ENCODE measurements around the gene CYSRT1.
"Not testable (repeated sequence)": the region's sequence is repeated elsewhere in the genome, so short reads cannot be mapped to it uniquely, and the experiment has no call there.

Gene CYSRT1

DNA sequence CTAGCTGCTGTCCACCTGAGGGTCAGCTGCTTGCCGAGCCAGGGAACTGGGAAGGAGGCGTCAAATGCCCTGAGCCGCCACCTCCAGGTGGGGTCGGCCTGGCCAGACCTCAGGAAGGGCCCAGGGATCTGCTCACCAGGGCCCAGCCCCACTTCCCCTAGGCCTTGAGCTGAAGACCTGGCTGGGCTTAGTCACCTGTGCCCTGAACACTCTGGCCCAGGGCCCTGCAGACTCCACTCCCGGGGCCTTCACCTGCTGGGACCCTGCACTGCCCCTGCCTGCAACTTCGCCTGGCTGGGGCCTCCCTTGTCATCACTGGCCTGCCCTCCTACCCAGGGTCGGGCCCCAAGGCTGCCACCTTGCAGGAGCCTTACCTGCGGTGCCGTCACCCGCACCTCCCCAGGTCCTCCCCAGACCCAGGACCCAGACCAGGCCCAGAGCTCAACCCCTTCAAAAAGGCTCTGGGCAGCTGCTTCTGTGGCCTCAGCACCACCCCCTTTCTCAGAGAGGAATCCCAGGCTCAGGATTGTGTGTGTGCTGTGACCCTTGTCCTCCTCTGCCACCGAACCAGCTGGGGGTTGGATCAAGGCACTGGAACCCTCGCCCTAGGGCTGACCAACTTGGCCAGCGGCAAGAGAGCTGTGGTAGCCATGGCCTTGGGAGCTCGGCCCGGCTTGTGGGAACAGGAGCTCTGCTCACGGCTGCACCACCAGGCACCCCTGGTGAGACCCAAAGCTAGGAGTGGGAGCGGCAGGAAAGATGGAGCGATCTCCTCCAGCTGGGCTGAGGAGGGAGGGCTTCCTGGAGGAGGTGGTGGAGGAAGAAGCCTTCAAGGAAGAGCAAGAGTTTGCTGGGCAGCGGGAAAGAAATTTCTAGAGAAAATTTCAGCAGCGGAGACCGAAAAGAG lies 29.0 kb downstream of the CYSRT1 start:
- DNase-seq: no peak

DNA sequence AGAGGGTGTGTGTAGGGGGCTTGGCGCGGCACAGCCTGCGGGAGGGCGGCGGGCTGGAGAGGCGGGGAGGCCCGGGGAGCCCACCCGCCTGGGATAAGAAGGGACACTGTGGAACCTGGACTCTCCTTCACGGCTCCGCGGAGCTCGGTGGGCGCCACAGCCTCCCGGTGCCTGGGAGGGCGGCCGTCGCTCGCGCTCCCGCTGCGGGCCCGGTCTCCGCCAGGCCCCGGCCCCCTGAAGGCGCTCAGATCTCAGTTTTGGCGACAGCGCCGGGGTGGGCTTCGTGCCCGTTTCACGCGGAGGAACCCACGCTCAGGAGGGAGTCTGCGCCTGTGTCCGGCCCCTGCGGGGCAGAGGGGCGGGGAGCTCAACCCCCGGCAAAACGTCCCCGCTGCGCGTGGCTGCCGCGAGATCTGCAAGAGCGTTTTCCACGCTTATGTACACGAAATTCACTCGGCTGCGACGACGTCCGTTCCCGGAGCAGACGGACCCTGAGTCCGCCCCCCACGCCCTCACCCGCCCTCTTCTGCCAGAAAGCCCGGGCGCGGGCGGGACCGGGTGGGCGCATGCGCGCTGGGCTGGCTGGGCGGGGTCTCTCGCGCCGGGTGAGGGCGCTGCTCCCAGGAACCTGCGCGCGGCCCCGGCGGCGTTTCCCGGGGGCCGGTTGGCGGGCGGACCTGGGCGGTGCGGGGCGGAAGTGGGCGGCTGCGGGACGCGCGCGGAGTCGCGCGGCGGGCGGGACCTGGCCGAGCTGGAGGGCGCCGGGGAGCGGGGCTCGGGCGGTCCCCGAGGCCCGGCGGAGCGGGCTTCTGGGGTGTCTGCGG lies 29.9 kb downstream of the CYSRT1 start, which contains the start of gene NELFB:
Gene NELFB, plus strand, starts transcription at position 704 of the 824 bp plus-strand sequence.
- peak; percentile 92 to 97 (median 94) for DNase-seq

- DNase-seq: peak in 1 of 4 experiments; percentile 52
Measured at GRCh38 chr9:137255448-137256114, 30.6 kb downstream of the CYSRT1 start.

- no peak for DNase-seq
Measured at GRCh38 chr9:137256362-137256761, 31.4 kb downstream of the CYSRT1 start.

DNA sequence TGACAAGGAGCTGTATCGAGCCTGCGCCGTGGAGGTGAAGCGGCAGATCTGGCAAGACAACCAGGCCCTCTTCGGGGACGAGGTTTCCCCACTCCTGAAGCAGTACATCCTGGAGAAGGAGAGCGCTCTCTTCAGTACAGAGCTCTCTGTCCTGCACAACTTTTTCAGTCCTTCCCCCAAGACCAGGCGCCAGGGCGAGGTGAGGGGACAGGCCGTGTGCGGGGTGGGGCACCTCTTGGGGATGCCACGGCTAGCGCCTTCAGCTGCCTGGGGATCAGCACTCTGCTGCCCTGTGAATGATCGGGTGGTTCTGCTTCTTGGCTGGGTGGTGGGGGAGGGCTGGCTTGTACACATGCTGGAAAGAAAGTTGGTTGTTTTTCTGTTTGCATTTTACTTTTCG lies 31.9 kb downstream of the CYSRT1 start:
- no peak for DNase-seq

- not testable (repeated sequence) for DNase-seq
Measured at GRCh38 chr9:137262173-137262908, 37.4 kb downstream of the CYSRT1 start.

DNA sequence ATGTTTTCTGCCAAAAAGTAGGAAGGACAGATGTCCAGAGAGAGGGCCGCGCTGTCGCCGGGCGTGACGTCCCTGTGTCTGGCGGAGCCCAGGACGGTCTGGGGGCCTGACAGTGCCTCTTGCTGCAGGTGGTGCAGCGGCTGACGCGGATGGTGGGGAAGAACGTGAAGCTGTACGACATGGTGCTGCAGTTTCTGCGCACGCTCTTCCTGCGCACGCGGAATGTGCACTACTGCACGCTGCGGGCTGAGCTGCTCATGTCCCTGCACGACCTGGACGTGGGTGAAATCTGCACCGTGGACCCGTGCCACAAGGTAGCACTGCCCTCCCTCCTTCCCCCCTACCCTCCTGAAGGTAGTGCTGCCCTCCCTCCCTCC lies 37.9 kb downstream of the CYSRT1 start:
- no peak for DNase-seq

- DNase-seq: no peak
Measured at GRCh38 chr9:137263506-137263905, 38.5 kb downstream of the CYSRT1 start.

GRCh38 chr9:137264067-137264466 lies 39.1 kb downstream of the CYSRT1 start:
- DNase-seq: no peak

GRCh38 chr9:137265496-137266161 lies 40.7 kb downstream of the CYSRT1 start:
- no peak for DNase-seq

DNA sequence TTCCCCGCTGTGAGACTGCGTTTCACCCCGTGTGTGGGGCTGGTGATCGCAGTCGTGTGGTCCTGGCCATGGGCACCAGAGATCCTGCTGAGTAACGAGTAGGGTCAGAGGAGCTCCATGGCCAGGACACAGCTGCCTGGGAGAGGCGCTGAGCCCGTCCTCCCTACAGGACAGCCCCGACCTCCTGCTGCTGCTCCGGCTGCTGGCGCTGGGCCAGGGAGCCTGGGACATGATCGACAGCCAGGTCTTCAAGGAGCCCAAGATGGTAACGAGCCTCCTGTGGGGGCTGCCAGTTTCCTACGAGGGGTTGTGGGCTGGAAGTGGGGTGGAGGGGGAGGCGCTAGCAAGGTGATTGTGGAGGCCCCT lies 41.2 kb downstream of the CYSRT1 start:
- DNase-seq: no peak

- DNase-seq: no peak
Measured at GRCh38 chr9:137266585-137267453, 41.8 kb downstream of the CYSRT1 start.

DNA sequence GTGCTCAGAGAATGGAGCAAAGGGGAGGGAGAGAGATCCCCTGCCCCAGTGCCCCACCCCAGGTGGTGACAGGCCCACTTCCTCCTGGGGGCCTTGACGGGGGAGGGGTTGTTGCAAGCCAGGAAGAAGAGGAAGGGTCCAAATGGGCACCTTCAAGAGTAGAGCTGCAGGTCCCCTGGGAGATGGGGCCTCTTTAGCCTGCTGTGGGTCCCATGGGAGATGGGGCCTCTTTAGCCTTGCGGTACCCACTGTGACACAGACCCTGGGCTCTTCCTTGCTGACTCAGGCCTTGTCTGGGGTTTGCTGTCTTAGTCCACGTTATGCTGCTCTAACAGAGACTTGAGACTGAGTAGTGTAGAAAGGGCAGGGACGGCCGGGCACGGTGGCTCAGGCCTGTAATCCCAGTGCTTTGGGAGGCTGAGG lies 43.0 kb downstream of the CYSRT1 start:
- no peak for DNase-seq

- no peak for DNase-seq
Measured at GRCh38 chr9:137268538-137269201, 43.7 kb downstream of the CYSRT1 start.

DNA sequence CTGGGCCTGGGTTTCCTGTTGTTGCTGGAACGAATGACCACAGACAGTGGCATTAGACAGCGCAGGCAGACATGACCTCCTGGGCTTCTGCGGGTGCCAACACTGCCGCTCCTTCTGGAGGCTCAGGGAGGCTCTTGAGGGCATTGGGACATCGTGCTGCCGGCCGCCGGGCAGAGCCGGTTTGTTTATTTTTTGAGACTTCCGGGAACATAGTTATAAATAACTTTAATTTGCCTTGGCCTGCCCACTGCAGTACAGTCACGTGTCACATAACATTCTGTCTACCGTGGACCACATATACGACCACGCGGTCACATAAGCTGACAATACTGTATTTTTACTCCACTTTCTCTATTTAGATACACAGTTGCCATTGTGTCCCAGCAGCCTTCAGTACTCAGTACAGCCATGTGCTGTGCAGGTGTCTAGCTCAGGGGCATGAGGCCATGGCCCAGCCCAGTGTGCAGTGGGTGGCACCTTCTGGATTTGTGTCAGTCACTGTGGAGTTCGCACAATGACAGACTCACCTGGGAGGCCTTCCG lies 44.3 kb downstream of the CYSRT1 start:
- DNase-seq: no peak

DNA sequence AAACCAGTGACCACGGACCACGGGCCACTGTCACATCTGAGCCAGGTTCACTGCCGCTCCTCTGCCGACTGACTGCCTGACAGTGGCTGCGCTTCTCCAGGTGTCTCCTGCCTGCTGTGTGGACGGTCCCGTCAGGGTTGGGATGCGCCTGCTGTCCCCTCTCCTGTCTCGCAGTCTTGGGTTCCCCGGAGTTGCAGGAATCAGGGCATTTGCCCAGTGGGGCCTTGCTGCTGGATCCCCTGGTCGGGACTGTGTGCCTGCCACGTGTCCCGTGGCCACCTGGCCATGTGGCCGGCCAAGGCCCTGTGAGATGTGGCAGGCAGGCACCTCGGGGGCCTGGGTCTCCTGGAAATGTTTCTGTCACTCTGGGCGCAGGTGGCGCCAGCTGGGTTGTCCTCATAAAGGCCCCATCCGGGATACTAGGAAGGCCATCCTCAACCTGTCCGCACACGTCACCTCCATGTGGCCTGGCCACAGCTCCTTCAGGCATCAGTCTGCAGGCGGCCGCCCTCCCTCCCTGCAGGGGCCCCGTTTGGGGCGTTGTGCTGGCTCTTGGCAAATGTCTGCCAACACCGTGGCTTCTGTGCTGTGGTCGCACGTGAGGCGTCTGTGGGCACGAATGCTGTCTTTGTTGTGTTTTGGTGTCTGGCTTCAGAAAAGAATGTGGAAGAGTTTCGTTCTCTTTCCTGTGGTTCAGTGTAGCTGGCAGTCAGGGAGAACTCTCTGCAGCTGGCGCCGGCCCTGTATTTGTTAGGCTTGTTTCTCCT lies 46.1 kb downstream of the CYSRT1 start:
- peak in 1 of 4 experiments; percentile 14 for DNase-seq

DNA sequence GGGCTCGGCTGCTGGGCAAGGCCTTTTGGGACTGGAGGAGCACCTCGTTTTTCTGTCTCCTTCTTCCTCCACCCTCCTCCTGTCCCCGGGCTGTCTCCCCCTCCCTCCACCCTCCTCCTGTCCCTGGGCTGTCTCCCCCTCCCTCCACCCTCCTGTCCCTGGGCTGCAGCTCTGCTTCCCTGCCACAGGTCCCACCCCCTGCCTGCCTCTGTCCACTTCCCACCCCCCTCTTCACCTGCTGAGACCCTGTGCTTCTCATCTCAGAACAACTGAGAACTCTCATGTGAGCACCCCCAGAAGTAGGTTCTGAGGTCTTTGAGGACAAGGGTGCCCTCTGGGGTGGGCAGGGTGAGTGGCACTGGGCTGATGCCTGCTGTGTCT lies 46.7 kb downstream of the CYSRT1 start:
- DNase-seq: no peak

- DNase-seq: no peak
Measured at GRCh38 chr9:137272241-137273094, 47.5 kb downstream of the CYSRT1 start.

Data from activated naive CD4-positive, alpha-beta T cell (primary cell).